Lower leg skin (tissue), 3 donors: ENCODE results near the gene NREP.

Experiments
- CTCF ChIP-seq, 3 donors: fragments of 450-650 bp; IDR thresholded peaks; one replicate each; pipeline ENCODE4 v1.5.1; 2016; ENCODE audit warnings: antibody characterized with exemption in 3 of 3, mild to moderate bottlenecking in 3 of 3, moderate library complexity in 2 of 3
- POLR2A ChIP-seq, 2 donors: fragments of 450-650 bp; IDR thresholded peaks; one replicate each; pipeline ENCODE4 v1.6.1; 2016 to 2017; ENCODE audit warnings: antibody characterized with exemption in 2 of 2, mild to moderate bottlenecking in 1 of 2, moderate library complexity in 1 of 2

GRCh38 chr5:111699976-111700375, 57.0 kb downstream of the NREP start:
- TF ChIP-seq POLR2A (IDR thresholded peaks at IDR 0.05) (no peak), CTCF (IDR thresholded peaks at IDR 0.05) (no peak)
